Osteoblast (primary cell): ENCODE results near the gene PHF14. TPM values are rescaled to one million over a fixed set of nuclear protein-coding genes. Genes with fewer than 3 reads are reported as not detected.

Experiments
- DNase-seq: peaks from one replicate; pipeline ENCODE4 v3.0.0; 2011; ENCODE audit warnings: low spot score, mixed read lengths; ENCODE audit not compliant: insufficient read length; ENCODE audit errors: missing footprints
- H2AFZ ChIP-seq: 2 replicates; pipeline ENCODE4 v1.6.0; 2011; ENCODE audit warnings: mild to moderate bottlenecking, low read length
- H3K27ac ChIP-seq: 2 replicates; pipeline ENCODE4 v1.5.1; 2011; ENCODE audit warnings: mild to moderate bottlenecking, low read depth, low read length, moderate library complexity
- H3K27me3 ChIP-seq: 2 replicates; pipeline ENCODE4 v1.6.0; 2012; ENCODE audit warnings: mild to moderate bottlenecking, control low read depth, inconsistent platforms, low read length, moderate library complexity; ENCODE audit not compliant: insufficient read depth
- H3K36me3 ChIP-seq: 2 replicates; pipeline ENCODE4 v1.5.1; 2011; ENCODE audit warnings: mild to moderate bottlenecking, low read length, control low read depth, moderate library complexity; ENCODE audit not compliant: insufficient read depth
- H3K4me1 ChIP-seq: 2 replicates; pipeline ENCODE4 v1.5.1; 2011; ENCODE audit warnings: mild to moderate bottlenecking, low read length, control low read depth, moderate library complexity; ENCODE audit not compliant: insufficient read depth
- H3K4me2 ChIP-seq: 2 replicates; pipeline ENCODE4 v1.6.0; 2011; ENCODE audit warnings: mild to moderate bottlenecking, low read length; ENCODE audit not compliant: insufficient read depth
- H3K4me3 ChIP-seq: fragments of 200-600 bp; sonication (generic); 3 replicates; pipeline ENCODE4 v1.5.1; 2012; ENCODE audit warnings: mild to moderate bottlenecking, low read length, inconsistent platforms; ENCODE audit not compliant: insufficient read depth
- H3K79me2 ChIP-seq: 2 replicates; pipeline ENCODE4 v1.6.0; 2012; ENCODE audit warnings: mild to moderate bottlenecking, low read length, control low read depth, inconsistent platforms; ENCODE audit not compliant: insufficient read depth
- H3K9me3 ChIP-seq: 2 replicates; pipeline ENCODE4 v1.5.1; 2011; ENCODE audit warnings: low read depth, low read length, control low read depth
- H4K20me1 ChIP-seq: 2 replicates; pipeline ENCODE4 v1.6.0; 2012; ENCODE audit warnings: mild to moderate bottlenecking, low read length, control low read depth; ENCODE audit not compliant: insufficient read depth
- CTCF ChIP-seq: IDR thresholded peaks from 2 replicates; pipeline ENCODE4 v1.5.1; 2011; ENCODE audit warnings: mild to moderate bottlenecking, low read depth, low read length, moderate library complexity; ENCODE audit errors: extremely low read depth
- total RNA-seq: library from RNA; depleted of rRNA; stranded (reverse); fragments of >200 nt; gene quantifications from 2 replicates; pipeline ENCODE4 v1.2.3, GENCODE V29; 2012

Gene PHF14
- total RNA-seq, 1 donor: 36.9 TPM

- H4K20me1 ChIP-seq: no peaks in the 10 kb centered on the region
- H3K9me3 ChIP-seq: no peaks in the 10 kb centered on the region
- no peaks in the 10 kb centered on the region for H3K79me2 ChIP-seq
- H3K27me3 ChIP-seq: no peaks in the 10 kb centered on the region
- no peak overlapping the region for H3K4me2 ChIP-seq
- TF ChIP-seq CTCF: no peak
- no peak overlapping the region for H3K27ac ChIP-seq
- no peaks in the 10 kb centered on the region for H3K36me3 ChIP-seq
- no peak overlapping the region for H2AFZ ChIP-seq
- no peak overlapping the region for H3K4me3 ChIP-seq
- no peak for DNase-seq
- H3K4me1 ChIP-seq: peaks cover 3% of the 10 kb centered on the region
Measured at GRCh38 chr7:11127114-11127785, 153.6 kb downstream of the PHF14 start.

- no peaks in the 10 kb centered on the region for H3K9me3 ChIP-seq
- no peak overlapping the region for H3K4me3 ChIP-seq
- no peaks in the 10 kb centered on the region for H3K36me3 ChIP-seq
- TF ChIP-seq CTCF: no peak
- H3K4me1 ChIP-seq: peaks cover 3% of the 10 kb centered on the region
- H3K4me2 ChIP-seq: no peak overlapping the region
- H4K20me1 ChIP-seq: no peaks in the 10 kb centered on the region
- no peak overlapping the region for H3K27ac ChIP-seq
- no peak for DNase-seq
- no peak overlapping the region for H2AFZ ChIP-seq
- H3K27me3 ChIP-seq: no peaks in the 10 kb centered on the region
- H3K79me2 ChIP-seq: no peaks in the 10 kb centered on the region
Measured at GRCh38 chr7:11127988-11128387, 154.3 kb downstream of the PHF14 start.

- H3K79me2 ChIP-seq: no peaks in the 10 kb centered on the region
- no peak overlapping the region for H3K4me3 ChIP-seq
- no peaks in the 10 kb centered on the region for H3K9me3 ChIP-seq
- no peak overlapping the region for H3K4me2 ChIP-seq
- H4K20me1 ChIP-seq: no peaks in the 10 kb centered on the region
- TF ChIP-seq CTCF: no peak
- no peaks in the 10 kb centered on the region for H3K36me3 ChIP-seq
- H3K4me1 ChIP-seq: peaks cover 3% of the 10 kb centered on the region
- H3K27me3 ChIP-seq: no peaks in the 10 kb centered on the region
- H3K27ac ChIP-seq: no peak overlapping the region
- no peak overlapping the region for H2AFZ ChIP-seq
- no peak for DNase-seq
Measured at GRCh38 chr7:11128498-11128897, 154.8 kb downstream of the PHF14 start.

- Histone ChIP-seq H2AFZ (no peak overlapping the region), H3K79me2 (no peaks in the 10 kb centered on the region), H3K4me3 (no peak overlapping the region), H3K9me3 (no peaks in the 10 kb centered on the region), H3K4me2 (no peak overlapping the region), H3K27ac (no peak overlapping the region), H3K27me3 (no peaks in the 10 kb centered on the region), H4K20me1 (no peaks in the 10 kb centered on the region), H3K36me3 (no peaks in the 10 kb centered on the region), H3K4me1 (peaks cover 3% of the 10 kb centered on the region)
- DNase-seq: no peak
- no peak for TF ChIP-seq CTCF
Measured at GRCh38 chr7:11130012-11130411, 156.3 kb downstream of the PHF14 start.
